Measurements from ENCODE around the gene GPX3. TPM values are rescaled to one million over a fixed set of nuclear protein-coding genes. Genes with fewer than 3 reads are reported as not detected.

The GPX3 gene
- total RNA-seq, 1 donor from 2014 or later: 627 TPM

DNA sequence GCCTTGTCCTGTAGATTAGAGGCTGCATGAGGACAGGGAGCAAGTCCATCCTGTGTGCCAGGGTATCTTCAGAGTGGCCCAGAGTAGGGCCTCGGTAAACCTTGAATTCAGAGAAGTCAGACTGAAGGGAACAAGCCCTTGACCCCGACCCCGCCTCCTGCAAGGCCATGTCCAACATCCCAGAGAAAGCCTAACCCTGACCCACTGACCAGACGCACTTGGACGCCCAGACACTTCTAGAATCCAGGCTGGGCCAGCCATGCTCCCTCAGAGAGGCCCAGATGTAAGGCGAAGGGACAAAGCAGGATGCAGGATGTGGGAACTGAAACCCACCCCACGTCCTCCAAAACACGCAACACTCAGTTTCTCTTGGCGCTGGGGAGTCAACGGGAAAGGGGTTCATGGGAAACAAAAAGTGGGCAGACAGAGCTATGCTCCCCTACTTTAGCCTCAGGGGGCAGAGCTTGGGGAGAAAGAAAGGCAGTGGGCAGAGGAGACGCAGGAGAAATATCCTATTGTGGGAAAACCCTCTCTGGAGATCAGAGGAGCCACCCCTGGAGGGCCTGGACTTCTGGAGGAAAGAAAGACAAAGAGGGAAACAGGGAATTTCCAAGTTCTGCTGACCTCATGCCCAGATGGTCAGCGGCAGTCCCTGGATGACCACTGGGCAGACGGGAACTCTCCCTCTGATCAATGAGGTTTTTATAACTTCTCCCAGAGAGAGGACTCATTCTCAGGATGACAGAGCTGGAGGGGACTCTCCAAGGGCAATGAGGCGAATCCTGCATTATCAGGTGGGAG is 47.4 kb downstream of the GPX3 start:
- ATAC-seq (no peak), DNase-seq (ENCODE audit: missing footprints) (no peak)
- intact Hi-C loops (cut with DNase I): no loop called here

DNA sequence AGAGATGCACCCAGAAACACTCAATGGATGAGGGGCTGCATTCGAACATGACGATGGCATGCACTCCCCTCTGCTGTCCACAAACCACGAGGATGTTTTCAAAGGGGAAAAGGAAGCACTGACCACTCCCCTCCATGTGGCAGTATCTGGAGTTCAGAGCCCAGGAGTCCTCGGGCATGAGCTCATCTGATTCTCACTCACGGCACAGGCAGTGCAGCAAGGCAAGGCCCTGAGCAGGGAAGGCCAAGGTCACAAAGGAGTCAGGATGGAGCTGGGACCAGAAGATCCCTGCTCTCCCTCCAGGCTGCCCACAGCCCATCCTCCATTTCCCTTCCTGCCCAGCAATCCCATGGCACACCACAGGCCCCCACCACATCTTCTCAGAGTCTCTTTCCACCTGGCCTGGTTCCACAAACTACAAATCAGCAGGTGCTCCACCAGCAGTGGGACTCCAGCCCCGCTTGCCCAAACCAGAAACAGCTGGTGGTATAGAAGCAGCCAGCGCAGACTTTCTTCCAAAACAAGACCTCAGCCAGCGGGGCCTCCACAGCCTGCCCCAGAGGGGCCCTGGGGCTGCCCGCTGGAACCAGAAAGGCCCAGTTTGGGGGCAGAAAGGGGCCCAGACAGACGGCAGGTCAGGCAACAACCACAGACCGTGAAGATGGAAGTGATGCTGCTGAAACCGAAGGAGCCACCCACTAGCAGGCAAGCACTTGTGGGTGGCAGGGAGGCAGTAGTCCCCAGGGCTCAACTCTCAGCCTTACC is 48.2 kb downstream of the GPX3 start:
- ATAC-seq (peak; percentile 29), DNase-seq (ENCODE audit: missing footprints) (no peak)
- intact Hi-C loops (cut with DNase I): no loop called here

GRCh38 chr5:151070449-151070848 is 50.1 kb downstream of the GPX3 start:
- intact Hi-C loops (cut with DNase I): no loop called here
- ATAC-seq (no peak), DNase-seq (ENCODE audit: missing footprints) (no peak)

- DNase-seq (ENCODE audit: missing footprints): no peak
Measured at GRCh38 chr5:151071021-151071420, 50.6 kb downstream of the GPX3 start.

DNA sequence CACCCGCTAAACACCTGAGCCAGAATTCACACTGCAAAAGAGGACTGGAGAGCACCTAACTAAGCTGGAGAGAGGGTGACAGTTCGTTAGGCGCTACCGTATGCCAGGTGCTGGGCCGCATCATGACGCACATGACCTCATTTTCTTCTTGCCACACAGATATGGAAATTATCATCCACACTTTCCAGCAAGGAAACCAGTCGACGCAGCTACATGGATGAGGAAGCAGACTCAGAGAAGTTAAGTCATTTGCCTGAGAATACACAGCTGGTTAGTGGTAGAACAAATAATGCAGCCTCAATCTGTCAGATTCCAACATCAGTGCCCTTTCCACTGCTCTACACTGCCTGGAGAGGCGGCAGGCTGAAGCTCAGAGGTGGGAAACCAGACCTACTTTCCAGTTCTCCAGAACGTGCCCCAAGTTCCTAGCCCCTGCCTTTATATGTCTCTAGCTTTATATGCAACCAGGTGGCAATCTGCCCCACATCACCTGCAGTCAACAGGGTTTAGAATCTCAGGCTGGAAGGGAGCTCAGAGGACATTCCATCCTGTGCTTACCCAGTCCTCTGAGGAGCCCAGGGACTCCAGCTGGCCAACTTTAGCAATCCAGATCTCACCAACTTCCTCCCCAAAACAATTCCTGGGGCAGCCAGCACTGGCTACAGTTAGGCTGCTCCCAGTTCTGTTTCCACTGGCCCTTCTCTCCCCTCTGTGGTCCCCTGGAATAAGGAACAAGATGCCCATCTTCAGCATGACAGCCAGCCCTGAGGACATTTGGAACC is 51.6 kb downstream of the GPX3 start:
- DNase-seq (ENCODE audit: missing footprints): no peak
- intact Hi-C loops (cut with DNase I): no loop called here

More at GRCh38 chr5:151071021-151071420, 50.6 kb downstream of the GPX3 start:
- no peak for ATAC-seq
- intact Hi-C loops (cut with DNase I): no loop called here

DNA sequence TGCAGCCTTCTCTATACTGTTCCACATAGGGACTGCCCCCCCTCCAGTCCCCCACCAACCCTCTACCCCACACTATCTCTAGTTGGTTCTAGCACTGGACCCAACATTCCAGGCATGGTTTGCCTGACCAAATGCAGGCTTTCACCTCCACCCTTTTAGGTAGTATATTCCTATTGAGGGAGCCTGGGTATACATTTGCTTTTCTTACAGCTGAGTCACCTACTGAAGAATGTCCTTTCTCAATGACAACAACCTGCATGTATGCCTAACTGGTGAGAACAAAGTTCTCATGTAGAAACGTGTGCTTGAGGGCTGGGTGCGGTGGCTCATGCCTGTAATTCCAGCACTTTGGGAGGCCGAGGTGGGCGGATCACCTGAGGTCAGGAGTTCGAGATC is 52.2 kb downstream of the GPX3 start:
- intact Hi-C loops (cut with DNase I): no loop called here
- ATAC-seq (no peak), DNase-seq (ENCODE audit: missing footprints) (no peak)

More for the DNA sequence above, 51.6 kb downstream of the GPX3 start:
- ATAC-seq: no peak

DNA sequence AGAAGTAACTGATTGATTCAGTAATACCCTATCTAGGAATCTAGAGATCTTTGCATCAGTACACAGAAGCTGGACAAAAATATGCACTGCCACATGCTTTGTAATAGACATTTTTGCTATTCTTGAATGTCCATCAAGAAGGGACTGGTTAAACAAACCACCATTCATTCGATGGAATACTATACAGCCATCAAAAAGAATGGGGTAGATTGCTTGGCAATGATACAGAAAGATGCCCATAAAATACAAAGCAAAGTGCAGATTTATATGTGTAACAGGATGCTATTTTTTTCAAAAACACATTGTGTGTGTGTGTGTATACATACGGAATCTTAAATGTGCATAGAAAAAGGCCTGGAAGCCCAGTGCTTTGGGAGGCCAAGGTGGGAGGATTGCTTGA is 52.9 kb downstream of the GPX3 start:
- DNase-seq (ENCODE audit: missing footprints) (no peak), ATAC-seq (no peak)
- intact Hi-C loops (cut with DNase I): no loop called here

DNA sequence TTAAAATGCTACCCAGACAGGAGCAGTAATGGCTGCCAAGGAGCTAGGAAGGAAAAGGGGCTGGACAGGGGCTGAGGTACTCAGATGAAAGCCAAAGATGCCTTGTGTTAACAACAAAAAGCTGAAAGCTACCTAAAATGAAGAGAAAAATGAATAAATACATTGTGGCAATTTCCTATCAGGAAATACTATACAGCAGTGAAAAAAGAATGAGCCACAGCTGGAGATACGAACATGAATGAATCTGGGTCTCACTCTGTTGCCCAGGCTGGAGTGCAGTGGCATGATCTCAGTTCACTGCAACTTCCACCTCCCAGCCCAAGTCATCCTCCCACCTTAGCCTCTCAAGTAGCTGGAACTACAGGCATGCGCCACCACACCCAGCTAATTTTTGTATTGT is 54.2 kb downstream of the GPX3 start:
- ATAC-seq: no peak
- intact Hi-C loops (cut with DNase I): no loop called here
- no peak for DNase-seq (ENCODE audit: missing footprints)

GRCh38 chr5:151075698-151076331 is 55.4 kb downstream of the GPX3 start:
- intact Hi-C loops (cut with DNase I): no loop called here
- DNase-seq (ENCODE audit: missing footprints): no peak
- ATAC-seq: no peak

GRCh38 chr5:151076616-151077015 is 56.2 kb downstream of the GPX3 start:
- intact Hi-C loops (cut with DNase I): no loop called here
- ATAC-seq: no peak
- DNase-seq (ENCODE audit: missing footprints): no peak

- intact Hi-C loops (cut with DNase I): no loop called here
- DNase-seq (ENCODE audit: missing footprints) (no peak), ATAC-seq (no peak)
Measured at GRCh38 chr5:151077419-151077818, 57.0 kb downstream of the GPX3 start.

DNA sequence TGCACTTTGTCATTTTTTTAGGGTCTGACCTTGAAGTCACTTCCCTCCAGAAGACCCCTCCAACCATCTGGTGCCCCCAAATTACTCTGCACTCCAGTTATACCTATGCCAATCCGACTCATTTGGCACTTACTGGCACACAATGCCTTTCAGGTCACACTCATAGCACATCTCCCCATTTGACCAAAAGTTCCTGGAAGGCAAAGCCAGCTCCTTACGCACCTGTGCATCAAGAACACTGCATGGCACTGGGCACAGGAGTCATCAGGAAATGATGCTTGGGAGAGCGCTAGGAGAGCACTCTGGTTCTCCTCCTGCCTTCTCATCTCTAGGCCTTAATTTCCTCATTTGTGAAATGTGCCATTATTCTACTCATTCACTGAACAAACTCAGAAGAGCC is 57.6 kb downstream of the GPX3 start:
- no peak for DNase-seq (ENCODE audit: missing footprints)
- ATAC-seq: no peak
- intact Hi-C loops (cut with DNase I): no loop called here

Other genes with a start within 250 kb of the GPX3 start
- gene SMIM3, start 241.8 kb upstream of the GPX3 start, total RNA-seq: 19.8 TPM
- not detected for gene IRGM, start 174.1 kb upstream of the GPX3 start, total RNA-seq
- 0.76 TPM for gene ZNF300, start 115.6 kb upstream of the GPX3 start, total RNA-seq
- gene TNIP1, start 60.4 kb downstream of the GPX3 start, total RNA-seq: 114 TPM
- 222 TPM for gene ANXA6, start 137.2 kb downstream of the GPX3 start, total RNA-seq
- gene CCDC69, start 203.5 kb downstream of the GPX3 start, total RNA-seq: 181 TPM
- 28.4 TPM for gene GM2A, start 232.6 kb downstream of the GPX3 start, total RNA-seq

All from Right ventricle myocardium inferior (tissue), 1 donor.